ENCODE measurements around the gene COLEC12.

GRCh38 chr18:506264-506663, 5.8 kb upstream of the COLEC12 start:
- TF ChIP-seq POLR2A (IDR thresholded peaks at IDR 0.05; ENCODE audit: low read length) (no peak), GATA1 (IDR thresholded peaks at IDR 0.05; ENCODE audit: low read depth, low read length) (no peak)
